AG08396 (cell line): ENCODE results near the gene RAB40C.
A peak's percentile ranks its signal among the peaks of the same experiment; 100 is the strongest.

Experiments used
- DNase-seq: peaks from one replicate; pipeline ENCODE4 v3.0.0; 2012; ENCODE audit warnings: low spot score, mixed read lengths

Gene RAB40C

DNA sequence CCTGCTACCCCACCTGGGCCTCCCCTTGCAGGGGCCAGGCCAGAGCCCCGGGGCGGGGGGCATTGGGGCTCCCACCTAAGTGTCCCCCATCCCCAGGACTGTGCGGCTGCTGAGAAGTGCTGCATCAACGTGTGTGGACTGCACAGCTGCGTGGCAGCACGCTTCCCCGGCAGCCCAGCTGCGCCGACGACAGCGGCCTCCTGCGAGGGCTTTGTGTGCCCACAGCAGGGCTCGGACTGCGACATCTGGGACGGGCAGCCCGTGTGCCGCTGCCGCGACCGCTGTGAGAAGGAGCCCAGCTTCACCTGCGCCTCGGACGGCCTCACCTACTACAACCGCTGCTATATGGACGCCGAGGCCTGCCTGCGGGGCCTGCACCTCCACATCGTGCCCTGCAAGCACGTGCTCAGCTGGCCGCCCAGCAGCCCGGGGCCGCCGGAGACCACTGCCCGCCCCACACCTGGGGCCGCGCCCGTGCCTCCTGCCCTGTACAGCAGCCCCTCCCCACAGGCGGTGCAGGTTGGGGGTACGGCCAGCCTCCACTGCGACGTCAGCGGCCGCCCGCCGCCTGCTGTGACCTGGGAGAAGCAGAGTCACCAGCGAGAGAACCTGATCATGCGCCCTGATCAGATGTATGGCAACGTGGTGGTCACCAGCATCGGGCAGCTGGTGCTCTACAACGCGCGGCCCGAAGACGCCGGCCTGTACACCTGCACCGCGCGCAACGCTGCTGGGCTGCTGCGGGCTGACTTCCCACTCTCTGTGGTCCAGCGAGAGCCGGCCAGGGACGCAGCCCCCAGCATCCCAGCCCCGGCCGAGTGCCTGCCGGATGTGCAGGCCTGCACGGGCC is 42.8 kb downstream of the RAB40C start:
- DNase-seq: no peak

DNA sequence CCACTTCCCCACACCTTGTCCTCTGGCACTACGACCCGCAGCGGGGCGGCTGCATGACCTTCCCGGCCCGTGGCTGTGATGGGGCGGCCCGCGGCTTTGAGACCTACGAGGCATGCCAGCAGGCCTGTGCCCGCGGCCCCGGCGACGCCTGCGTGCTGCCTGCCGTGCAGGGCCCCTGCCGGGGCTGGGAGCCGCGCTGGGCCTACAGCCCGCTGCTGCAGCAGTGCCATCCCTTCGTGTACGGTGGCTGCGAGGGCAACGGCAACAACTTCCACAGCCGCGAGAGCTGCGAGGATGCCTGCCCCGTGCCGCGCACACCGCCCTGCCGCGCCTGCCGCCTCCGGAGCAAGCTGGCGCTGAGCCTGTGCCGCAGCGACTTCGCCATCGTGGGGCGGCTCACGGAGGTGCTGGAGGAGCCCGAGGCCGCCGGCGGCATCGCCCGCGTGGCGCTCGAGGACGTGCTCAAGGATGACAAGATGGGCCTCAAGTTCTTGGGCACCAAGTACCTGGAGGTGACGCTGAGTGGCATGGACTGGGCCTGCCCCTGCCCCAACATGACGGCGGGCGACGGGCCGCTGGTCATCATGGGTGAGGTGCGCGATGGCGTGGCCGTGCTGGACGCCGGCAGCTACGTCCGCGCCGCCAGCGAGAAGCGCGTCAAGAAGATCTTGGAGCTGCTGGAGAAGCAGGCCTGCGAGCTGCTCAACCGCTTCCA is 43.6 kb downstream of the RAB40C start:
- no peak for DNase-seq

DNA sequence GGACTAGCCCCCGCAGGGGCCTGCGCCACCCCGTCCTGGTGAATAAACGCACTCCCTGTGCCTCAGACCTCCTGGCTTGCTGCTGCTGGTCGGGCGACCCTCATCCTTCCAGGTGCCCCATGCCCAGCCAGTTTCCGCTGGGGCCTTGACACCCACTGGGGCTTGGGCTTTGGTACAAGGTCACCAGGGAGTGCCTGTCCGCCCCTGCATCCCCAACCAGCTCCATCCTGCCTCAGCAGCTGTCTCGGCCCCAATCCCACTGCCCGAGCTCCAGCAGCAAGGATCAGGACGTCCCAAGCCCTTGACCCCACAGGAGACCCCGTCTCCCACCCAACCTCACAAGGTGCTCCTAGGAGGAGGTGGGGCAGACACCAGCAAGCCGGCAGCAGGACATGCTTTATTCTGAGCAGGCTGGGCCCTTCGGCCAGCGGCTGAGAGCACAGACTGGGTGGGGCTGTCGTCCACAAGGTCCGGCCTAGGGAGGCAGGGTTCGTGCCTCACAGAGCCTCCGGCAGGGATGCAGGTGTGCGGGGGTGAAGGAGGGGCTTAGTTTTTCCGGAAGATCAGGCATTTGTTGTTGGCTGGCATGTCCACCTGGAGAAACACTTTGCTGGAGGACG is 44.3 kb downstream of the RAB40C start:
- no peak for DNase-seq

DNA sequence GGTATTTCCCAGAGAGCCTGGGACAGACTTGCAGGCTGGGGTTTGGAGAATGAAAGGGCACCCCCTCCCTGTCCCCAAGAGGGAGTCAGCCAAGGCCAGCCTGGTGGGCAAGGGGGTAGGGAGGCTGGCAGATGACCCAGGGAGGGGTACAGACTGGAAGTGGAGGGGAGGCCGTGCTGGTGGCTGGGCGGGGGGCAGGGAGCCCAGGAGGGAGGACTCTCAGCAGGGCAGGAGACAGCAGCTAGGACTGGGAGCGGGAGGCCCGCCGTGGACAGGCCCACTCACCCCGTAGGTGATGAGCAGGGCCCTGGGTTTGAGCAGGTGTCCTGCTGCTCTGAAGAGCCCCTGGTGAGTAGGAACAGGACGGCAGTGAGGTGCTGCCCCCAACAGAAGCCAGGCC is 45.1 kb downstream of the RAB40C start:
- no peak for DNase-seq

DNA sequence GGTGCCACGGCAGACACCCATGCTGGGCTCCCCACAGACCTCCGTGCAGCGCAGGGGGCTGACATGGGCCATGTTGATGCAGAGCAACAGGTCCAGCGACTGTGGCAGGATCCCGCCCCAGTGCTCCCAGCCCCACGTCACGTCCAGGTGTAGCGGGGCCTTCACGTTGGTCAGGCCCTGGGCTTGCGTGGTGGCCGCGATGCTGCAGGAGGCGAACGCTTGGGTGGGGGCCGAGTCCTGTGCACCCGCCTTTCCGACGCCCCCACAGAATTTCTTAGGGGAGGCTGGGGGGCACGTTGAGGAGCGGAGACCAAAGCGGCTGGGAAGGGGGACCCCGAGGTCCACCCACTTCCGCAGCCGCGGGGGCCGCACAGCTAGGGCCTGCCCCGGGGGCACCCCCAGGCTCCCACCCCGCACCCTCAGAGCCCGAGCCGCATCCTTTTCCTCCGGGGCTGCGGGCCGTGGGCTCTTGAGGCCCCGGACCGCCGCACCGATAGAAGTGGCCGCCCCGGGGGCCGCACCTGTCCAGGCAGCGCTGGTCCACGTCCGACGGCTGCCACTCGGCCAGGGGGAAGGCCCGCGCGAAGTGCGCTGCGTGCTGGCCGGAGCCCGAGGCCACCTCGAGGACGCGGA is 45.8 kb downstream of the RAB40C start:
- DNase-seq: no peak

DNA sequence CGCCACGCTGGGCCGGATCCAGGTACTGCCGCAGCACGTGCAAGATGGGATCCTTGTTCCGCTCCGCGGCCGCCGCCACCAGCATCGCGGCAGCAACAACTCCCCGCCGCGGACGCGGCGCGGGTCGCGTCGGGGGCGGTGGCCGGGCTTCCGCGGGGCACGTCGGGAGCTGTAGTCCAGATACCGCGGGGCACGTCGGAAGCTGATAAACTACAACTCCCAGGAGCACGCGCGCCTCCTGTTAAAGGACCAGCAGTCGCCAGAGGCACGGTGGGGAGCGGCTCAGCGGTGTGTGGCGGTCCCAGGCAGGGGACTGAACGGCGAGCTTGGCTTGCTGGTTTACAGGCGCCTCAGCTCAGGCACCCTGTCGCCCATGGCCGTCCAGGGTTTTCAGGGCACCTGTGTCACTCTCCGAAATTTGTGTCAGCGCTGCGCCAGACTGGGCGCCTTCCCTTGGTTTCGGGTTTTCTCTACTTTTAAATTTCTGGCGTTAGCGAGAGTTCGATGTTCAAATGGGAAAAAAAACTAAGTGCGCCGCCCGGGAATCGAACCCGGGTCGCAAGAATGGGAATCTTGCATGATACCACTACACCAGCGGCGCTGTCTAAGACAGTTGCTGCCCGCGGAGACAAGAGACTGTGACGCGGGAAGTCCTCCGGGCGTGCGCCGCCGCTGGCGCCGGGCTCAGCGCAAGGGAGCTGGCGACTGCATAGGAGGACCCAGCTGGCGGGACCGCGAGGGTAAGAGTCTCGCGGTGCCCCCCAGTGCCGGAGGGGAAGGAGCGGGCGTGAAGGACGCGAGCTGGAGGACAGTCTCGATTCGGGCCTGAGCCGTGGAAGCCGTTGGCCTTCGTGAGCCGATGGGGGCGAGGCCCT is 46.6 kb downstream of the RAB40C start, which contains the start of gene METTL26:
METTL26 (minus strand) TSS at position 100 of the 875 bp plus-strand sequence; CDS start at position 85, 15 bp downstream.
- DNase-seq: peak; percentile 96

DNA sequence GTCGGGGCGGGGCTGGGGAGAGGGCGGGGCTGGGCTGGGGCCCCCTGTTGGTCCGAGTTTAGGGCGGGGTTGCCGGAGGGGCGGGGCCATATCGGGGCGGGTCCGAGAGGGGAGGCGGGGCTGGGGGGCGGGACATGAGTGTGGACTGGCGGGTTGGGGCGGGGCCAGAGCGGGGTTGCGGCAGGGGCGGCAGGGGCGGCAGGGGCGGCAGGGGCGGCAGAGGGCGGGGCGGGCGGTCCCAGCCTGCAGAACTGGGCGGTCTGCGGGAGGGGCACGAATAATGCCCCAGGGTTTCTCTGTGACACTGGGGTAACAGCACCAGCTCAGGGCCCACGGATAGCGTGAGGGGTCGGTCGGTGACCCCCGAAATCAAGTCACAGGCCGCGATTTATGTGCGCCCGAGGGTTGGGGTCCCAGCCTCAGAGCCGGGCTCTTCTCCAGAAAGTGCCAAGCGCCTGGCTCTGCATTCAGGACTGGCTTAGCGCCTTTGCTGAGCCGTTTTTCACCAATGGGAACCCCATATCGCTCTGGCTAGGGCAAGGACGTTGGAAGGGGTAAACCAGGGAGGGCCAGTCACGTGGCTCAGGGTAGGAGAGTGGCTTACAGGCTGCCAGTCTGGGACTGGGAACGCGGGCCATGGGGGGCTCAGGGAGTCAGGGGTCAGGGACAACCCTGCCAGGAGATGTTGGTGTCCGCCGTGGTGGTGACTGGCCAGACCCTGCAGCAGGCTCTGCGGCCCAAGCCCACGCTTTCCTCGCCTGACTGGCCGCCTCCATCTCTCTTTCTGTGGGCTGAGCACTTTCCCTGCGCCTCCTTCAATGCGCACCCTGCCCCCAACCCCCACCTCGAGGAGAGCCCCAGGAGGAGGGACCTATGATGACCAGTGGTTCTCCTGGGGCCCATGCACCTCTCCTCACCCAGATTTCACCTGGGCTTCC is 47.5 kb downstream of the RAB40C start:
- DNase-seq: peak; percentile 100

DNA sequence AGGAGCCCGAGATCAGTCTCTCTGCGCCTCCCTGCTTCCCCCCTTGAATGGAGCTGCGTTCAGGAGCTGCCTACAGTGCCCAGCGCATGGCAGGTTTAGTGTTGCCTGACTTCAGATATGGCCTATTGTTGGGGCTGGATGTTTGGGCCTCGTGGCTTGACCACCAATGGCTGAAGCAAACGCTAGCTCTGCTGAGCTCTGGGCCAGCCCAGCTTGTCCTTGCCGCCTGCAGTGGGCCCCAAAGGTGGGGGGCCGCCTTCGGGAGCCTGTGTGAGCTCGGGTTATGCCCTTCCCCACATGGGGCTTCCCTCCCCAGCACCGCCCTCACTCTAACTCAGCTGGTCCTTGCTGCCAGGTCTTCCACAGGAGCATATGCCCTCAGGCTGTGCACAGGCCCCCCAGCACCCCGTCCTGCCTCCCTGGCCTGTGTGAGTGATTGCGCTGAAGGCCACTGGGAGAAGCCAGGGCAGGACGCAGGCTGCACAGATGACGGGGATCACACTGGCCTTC is 48.2 kb downstream of the RAB40C start:
- no peak for DNase-seq

DNA sequence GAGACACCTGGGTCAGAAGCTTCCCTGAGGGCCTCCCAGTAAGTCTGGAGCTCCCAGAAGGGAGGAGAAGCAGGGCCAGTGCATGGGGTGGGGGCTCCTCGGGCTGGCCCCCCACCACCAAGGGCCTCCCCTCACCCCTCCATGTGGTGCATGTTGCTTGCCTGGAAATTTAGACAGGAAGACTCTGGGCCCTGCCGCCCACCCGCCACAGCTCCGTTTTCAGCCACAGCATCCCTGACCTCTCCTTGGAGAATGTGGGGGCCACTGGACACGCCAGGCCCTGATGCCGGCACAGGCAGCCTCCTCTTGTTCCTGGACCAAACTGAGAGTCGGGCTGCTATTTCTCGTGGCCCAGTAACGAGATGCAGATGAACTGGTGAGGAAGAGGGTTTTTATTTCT is 49.0 kb downstream of the RAB40C start:
- DNase-seq: no peak

DNA sequence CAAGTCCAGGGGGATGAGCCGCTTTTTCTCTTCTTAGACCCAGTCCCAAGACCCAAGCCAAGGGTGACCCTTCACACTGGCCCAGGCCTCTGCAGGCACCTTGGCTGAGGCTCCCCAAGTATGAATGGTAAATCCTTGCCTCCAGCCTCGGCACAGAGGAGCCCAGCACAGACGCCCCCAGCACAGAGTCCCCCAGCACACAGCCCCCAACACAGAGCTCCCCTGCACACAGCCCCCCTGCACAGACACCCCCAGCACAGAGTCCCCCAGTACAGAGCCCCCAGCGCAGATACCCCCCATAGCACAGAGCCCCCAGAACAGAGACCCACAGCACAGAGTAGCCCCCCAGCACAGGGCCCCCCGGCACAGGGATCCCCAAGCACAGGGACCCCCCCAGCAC is 50.7 kb downstream of the RAB40C start:
- no peak for DNase-seq

DNA sequence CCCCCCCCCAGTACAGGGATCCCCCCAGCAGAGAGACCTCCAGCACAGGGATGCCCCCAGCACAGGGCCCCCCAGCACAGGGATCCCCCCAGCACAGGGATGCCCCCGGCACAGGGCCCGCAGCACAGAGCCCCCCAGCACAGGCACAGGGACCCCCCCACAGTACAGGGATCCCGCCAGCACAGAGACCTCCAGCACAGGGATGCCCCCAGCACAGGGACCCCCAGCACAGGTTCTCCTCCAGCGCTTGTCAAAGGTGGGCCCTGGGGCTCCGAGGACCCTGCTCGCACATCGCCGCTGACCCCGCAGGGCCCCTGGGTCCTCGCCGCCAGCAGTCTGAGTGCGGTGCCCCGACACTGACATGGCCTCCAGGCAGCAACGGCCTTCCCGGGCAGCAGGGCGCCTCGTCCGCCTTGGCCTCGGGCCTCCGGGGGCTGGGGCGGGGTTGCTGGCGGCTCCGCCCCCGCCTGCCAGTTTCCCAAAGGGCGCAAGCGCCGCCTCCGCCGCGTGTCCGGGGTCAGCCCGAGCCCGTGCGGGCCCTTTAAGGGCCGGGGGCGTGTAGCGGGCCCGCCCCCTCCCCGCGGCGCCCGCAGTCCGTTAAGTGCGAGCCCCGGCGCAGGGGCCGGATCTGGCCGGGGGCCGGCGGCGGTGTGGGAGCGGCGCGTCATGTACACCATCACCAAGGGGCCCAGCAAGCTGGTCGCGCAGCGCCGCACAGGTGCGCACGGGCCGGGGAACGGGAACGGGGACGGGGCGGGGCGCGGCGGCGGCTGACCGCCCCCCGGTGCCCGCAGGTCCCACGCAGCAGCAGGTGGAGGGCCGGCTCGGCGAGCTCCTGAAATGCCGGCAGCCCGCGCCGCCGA is 51.7 kb downstream of the RAB40C start, which contains the start of gene MCRIP2:
MCRIP2 (plus strand) TSS at position 503 of the 863 bp plus-strand sequence; CDS start at position 667, 164 bp downstream.
- DNase-seq: peak; percentile 94

DNA sequence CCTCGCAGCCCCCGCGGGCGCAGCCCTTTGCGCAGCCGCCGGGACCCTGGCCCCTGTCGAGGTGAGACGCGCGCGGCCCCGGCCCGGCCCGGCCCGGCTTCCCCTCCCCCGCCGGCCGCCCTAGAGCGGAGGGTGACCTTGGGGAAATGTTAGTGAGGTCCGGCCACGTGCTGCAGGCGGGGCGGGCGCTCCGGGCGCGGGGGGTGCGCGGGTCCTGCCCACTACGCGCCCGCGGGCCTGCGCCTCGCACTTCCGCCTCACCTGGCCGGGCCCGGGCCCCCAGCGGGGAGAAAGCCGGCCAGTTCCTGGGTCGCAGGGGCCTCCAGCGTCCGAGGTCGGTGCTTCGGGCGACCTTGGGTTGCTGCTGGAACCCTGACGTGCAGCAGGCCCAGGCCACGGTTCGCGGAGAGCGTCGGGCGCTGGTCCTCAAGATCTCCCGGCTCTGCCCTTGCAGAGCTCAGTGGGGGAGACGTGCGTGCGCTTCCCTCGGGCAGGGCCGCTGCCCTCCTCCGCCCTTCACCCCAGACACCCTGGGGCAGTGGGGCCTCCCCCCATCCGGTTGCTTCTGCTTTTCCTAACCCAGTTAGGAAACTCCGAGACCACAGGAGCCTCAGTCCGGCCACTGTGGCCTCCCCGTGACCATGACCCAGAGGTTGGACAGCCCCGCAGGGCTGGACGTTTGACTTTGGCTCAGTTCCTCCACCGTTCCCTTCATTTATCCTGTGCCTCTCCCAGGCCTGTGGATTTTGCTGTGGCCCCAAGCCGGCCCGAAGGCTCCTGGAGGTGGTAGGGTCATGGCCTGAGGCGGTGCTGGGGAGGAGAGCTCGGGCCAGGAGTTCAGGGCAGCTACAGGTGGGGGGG is 52.6 kb downstream of the RAB40C start:
- peak; percentile 55 for DNase-seq

DNA sequence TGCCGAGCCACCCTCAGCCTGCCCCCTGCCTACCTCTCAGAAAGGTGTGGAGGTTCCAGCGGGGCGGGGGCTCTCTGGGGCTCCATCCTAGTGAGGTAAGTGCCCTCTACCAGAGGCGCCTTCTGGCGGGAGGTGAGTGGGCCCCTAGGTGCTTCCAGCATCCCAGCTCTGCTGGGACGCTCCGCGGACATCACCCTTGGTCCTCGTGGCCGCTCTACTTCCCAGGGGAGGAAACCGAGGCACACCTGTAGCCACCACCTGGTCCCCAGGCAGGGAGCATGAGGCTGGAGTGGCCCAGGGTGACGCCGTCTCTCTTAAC is 53.1 kb downstream of the RAB40C start:
- no peak for DNase-seq

DNA sequence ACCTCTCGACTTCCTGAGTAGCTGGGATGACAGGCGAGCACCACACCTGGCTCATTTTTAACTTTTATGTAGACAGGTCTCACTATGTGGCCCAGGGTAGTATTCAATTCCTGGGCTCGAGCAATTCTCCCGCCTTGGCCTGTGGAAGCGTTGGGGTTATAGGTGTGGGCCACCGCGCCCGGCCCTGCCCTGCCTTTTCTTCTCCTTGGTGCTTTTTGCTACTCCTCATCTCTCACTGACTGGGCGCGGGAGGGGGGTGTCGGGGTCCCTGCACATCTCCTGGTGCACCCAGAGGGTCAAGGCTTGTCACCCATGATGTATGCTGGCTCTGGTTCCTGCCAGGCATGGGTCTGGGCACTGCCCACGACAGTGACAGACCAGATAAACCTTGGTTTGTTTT is 54.7 kb downstream of the RAB40C start:
- no peak for DNase-seq

DNA sequence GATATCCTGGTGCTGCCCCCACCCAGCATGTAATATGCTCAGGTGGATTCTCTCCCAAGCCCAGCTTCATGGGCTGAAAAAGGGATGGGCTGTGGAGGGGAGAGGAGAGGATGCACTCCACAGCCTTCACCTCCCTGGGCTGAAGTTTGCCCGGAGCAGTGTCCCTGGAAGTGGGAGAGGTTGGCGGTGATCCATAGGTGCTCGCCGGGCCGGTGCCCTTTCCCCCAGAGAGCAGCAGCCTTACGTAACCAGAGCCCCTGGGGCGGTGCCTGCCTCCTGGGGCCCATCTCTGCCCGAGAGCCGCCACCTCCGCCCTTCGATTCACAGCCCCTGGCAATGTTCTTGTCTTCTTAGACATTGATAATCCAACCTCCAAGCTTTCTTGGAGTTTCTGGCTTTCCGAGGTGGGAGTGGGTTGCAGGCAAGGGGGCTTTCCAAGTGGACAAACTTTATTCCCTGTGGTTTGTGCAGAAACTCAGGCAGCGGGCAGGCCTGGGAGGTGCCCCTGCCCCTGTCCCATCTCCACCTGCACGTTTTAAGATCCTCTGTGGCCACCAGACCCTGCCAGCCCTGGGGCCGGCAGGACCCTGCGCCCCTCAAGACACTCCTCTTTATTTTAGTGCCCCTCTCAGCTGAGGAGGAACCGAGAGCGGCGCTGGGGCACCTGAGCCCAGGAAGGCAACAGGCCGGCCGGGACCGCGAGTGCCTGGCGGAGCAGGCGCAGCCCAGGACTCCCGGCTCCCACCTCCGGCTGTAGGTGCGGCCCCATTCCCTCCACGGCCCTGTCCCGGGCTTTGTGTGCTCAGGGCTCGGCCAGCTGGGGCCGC is 56.2 kb downstream of the RAB40C start:
- DNase-seq: no peak

DNA sequence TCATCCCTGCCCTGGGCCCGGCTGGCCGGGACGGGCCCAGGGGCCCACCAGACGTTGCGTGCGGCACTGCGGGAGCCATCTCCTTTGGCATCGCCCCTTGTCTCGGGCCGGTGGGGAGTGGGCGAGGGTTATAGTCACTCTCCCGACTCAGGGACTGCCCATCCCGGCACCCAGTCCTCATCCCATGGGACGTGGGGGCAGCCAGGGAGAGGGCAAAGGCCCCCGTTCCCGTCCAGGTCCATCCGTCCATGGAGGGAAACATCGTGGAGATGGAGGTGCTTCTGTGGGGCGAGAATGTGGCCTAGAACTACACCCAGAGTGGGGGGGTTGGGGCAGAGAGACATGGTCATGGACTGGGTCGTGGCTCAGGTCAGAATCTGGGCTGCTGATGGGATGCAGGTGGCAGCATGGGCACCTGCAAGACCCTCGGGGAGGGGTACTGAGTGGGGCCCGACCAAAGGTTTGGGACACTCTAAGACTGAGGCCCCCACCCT is 56.9 kb downstream of the RAB40C start:
- no peak for DNase-seq
